HG02884 (cell line): ENCODE data around the gene IL3RA.

Experiments used
- ATAC-seq: cut with Tn5 transposase; IDR thresholded peaks from one replicate; pipeline ENCODE4 v1.9.1; 2021; ENCODE audit warnings: mild to moderate bottlenecking, moderate library complexity; ENCODE audit not compliant: unreplicated experiment

The IL3RA gene

DNA sequence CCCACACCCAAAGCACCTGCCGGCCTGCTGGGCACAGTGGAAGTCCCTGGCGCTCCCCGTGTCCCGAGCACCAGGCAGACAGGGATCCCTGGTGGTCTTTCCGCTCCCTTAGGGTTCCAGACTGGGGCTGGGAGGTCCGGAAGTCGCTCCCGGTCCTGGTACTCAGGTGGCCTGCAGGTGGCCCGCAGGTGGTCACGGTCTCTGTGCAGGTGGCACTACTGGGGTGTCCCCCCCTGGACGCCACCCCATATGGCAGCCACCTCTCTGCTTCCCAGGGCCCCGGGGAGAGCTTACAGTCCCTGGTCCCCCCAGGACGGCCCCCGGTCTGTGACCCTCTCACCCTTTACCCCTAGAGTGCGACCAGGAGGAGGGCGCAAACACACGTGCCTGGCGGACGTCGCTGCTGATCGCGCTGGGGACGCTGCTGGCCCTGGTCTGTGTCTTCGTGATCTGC, 41.7 kb downstream of the IL3RA start:
- ATAC-seq = no peak

DNA sequence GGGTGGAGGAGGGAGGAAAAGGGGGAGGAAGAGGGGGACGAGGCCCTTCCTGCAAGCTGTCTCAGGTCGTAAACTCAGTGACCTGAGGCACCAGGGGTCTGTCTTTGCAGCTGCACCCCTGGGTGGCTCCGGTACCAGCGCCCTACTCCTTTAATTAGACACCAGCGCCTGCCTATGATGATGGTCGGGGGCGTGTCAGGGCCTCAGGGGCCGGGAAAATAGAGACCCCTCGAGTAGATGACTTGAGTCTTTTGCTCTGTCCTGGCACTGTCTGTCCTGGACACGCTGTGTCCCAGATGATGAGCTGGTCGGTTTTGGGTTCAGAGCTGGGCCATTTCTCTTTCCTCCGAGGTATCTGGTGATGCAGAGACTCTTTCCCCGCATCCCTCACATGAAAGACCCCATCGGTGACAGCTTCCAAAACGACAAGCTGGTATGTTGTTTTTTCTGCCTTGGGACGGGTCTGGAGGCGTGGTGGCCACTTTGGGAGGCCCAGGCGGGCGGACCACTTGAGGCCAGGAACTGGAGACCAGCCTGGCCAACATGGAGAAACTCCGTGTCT, 44.2 kb downstream of the IL3RA start:
- ATAC-seq = no peak

DNA sequence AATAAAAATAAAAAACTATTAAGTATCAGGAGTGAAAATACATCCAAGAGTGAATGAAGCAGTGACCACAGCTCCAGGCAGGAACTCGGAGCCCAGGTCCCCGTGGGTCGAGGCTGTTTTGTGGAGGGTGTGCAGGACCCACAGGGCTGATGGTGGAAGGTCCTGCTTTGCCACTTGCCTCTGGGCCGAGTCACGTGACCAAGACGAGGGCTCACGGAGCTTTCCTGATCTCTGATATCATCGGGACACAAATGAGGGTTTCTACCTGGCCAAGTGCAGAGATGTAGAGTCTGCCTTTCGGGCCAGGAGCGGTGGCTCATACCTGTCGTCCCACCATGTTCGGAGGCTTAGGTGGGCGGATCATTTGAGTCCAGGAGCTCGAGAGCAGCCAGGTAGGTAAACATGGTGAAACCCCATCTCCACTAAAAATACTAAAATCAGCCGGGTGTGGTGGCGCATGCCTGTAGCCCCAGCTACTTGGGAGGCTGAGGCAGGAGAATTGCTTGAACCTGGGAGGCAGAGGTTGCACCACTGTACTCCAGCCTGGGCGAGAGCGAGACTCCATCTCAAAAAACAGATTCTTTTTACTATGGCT, 48.2 kb downstream of the IL3RA start:
- ATAC-seq = no peak

DNA sequence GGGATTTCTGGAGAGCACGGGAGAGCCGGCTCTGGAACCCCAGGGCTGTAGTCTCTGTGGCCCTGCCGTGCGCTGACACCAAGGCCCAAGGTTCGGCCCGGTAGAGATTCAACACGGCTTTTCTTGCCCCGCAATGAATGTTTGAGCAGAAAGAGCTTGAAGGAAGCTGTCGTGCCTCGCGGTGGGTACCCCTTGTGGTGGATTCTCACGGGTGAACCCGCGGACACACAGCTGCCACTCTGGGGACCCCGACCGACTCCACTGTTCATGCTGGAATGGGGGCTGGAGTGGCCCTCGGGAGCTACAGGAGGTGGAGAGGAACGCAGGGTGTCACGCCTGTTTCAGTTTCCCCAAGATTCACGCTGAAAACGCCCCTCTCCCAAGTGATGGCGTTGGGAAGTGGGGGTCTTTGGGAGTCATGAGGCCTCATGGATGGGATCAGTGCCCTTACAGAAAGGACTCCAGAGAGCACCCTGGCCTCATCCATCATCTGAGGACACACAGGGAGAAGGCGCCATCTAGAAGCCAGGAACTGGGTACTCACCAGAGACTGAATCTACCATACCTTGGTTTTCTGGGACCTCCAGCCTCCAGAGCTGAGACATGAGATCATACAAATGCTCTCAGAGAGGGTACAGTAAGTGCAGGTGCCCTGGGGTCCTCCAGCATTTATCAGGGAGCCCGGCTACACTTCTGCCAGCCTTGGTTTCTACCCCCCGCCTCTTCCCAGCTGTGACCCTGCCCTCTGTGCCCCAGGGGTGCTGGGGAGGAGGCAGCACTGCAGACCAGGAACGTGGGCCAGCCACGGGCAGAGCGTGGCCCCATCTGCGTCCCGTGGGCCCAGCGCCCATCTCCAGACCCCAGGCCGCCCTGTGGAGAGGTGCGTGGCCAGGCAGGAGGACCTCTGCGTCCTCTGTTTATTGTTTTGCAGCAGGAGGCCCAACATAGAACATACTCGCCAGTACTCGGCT, 49.0 kb downstream of the IL3RA start:
- no peak for ATAC-seq

DNA sequence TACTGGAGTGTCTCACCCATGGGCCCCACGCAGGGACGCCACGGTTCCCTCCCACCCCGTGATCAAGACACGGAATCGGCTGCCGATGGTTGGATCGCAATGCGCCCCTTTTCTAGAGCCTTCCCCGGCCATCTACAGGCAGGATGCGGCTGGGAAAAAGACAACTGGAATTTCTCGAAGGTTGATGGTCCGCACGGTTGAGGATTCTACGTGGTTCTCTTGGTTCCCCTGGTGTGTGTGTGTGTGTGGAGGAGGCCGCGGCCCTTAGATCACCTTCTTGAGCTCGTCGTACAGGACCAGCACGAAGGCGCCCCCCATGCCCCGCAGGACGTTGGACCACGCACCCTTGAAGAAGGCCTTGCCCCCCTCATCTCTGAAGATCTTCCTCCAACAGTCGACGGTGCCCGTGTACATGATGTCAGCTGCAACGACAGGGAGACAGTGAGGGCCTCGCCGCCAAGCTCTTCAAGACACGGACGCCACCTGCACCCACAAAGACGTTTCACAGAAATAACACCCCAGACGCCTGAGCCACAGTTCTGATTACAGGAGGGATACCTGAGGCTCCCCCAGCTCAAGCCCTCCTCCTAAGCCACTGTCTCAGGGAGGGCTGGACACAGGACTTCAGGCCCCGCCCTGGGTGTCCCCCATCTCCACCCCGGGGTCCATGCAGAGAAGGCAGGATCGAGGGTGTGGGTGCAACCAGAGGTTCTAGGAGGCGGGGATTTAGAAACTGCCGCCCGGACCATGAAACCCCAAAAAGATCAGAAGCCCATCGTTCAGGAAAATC, 49.9 kb downstream of the IL3RA start:
- no peak for ATAC-seq

DNA sequence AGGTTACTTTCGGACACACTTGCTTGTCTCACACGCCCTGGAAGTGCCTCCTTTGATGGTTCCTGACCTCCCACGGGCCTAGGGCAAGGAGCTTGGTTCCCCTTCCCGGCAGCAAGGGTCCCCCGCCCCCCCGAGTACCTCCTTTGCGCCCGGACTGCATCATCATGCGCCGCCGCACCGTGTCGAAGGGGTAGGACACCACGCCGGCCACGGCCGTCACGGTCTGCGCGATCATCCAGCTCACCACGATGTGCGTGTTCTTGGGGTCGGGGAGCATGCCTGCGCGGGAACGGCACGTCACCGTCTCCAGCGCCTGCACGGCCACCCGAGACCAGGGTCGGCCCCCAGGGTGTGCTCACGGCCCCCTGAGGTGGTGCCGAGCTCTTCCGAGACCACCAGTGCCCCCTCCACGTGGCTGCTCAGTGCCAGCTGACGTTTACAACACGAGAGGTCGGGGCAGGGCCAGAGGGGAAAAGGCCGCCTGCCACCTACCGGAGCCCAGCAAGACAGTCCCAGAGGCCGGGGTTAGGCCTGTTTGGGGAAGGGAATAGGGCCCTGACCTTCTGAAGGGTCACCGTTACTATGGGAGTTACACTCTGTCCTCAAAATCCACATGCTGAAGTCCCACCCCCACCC, 50.7 kb downstream of the IL3RA start:
- no peak for ATAC-seq

DNA sequence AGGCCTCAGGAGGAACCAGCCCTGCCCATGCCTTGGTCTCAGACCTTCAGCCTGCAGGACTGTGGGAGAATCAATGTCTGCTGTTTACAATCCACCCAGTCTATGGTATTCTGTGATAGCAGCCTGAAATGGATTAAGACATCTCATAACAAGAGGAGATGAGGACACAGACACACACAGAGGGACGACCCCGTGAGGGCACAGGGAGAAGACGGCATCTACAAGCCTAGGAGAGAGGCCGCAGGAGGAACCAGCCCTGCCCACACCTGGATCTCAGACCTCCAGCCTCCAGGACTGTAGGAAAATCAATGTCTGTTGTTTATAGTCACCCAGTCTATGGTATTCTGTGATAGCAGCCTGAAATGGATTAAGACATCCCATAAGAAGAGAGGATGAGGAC, 52.1 kb downstream of the IL3RA start:
- ATAC-seq = no peak

DNA sequence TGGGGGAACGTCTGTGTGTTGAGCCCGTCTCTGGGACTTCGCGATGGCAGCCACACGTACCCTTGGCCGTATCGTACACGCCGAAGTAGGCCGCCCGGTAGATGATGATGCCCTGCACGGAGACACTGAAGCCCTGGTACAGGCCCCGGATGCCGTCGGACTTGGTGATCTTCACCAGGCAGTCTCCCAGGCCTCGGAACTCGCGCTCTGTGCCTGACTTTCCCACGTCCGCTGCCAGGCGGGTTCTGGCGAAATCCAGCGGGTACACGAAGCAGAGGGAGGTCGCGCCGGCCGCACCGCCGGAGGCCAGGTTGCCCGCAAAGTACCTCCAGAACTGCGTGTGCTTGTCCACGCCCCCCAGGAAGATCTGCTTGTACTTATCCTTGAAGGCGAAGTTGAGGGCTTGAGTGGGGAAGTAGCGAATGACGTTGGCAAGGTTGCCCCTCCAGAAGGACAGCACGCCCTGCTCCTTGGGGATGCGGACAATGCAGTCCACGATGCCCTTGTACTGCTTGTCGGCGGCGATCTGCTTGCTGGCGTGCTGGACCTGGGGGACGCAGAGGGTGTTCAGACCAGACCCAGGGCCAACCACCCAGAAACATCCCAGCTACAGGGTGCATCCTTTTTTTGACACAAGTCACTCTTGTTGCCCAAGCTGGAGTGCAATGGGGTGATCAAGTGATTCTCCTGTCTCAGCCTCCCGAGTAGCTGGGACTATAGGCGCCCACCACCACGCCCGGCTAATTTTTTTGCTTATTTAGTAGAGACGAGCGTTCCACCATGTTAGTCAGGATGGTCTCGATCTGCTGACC, 52.8 kb downstream of the IL3RA start:
- ATAC-seq = no peak

DNA sequence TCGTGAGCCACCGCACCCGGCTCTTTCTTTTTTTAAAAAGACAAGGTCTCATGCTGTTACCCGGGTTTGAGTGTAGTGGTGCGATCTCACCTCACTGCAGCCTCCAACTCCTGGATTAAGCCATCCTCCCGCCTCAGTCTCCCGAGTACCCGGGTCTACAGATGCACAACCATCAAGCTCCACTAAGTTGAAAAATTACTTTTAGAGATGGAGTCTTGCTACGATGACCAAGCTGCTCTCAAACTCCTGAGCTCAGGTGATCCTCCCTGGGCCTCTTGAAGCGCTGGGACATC, 53.4 kb downstream of the IL3RA start:
- no peak for ATAC-seq

DNA sequence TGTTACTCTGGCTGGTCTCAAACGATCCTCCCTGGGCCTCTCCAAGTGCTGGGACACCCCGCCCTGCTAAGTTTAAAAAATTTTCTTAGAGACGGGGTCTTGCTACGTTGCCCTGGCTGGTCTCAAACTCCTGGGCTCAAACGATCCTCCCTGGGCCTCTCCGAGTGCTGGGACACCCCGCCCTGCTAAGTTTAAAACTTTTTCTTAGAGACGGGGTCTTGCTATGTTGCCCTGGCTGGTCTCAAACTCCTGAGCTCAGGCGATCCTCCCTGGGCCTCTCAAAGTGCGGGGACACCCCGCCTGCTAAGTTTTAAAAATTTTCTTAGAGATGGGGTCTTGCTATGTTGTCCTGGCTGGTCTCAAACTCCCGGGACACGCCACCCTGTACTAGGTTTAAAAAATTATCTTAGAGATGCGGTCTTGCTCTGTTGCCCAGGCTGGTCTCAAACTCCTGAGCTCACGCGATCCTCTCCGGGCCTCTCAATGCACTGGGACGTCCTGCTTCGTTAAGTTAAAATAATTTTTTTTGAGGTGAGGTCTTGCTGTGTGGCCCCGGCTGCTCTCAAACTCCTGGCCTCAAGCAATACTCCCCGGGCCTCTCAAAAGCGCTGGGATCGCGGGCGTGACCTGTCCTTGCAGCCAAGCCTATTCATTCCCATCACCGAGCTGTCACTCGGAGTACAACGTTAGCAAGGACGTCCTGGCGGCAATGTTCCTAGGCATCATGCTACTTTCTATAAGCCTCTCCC, 54.2 kb downstream of the IL3RA start:
- no peak for ATAC-seq

DNA sequence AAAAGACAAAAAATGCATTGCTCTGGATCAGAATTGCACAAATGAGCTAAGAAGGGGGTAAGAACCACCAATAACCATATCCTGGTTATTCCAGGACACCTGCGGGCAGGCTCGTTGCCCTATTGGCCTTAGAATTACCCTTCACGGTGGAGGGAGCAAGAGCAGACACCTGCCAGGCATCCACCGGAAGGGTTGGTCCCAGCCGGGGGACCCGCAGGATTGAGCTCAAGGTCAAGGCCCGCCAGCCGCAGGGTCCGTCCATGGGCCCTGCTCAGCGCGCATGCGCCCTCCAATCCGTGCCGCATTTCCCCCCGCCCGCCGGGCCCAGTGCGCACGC, 54.8 kb downstream of the IL3RA start:
- ATAC-seq = no peak

DNA sequence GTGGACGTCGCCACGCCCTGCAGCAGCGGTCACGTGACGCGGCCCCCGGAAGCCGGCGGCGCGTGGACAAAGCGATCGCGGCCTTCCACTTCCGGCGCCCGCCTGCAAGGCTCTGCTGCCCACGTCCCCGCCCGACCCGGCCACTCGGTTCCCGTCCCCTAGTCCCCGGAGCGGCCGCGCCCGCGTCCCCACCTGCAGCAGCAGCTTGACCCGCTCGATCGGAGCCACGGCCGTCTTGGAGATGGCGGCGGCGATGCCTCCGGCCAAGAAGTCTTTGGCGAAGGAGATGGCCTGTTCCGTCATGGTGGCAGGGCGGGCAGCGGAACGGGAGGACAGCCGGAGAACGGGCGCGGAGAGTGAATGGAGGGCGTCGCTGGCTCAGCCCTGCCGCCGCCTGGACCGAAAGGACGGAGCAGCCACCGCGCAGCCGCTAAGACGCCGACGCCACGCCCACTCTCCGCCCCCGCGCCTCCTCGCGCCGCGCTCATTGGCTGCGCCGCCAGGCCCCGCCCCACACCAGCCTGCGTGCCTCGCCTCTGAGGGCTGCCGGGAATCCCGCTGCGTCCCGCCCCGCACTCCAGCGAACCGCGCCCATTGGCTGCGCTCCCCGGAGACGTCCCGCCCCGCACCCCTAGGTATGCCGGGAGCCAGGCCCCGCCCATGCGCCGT, 55.3 kb downstream of the IL3RA start, which contains the start of gene SLC25A6:
Gene SLC25A6, minus strand, starts transcription at position 407 of the 669 bp plus-strand sequence. Its CDS starts 104 bp downstream, at position 303.
- ATAC-seq = peak; percentile 91

DNA sequence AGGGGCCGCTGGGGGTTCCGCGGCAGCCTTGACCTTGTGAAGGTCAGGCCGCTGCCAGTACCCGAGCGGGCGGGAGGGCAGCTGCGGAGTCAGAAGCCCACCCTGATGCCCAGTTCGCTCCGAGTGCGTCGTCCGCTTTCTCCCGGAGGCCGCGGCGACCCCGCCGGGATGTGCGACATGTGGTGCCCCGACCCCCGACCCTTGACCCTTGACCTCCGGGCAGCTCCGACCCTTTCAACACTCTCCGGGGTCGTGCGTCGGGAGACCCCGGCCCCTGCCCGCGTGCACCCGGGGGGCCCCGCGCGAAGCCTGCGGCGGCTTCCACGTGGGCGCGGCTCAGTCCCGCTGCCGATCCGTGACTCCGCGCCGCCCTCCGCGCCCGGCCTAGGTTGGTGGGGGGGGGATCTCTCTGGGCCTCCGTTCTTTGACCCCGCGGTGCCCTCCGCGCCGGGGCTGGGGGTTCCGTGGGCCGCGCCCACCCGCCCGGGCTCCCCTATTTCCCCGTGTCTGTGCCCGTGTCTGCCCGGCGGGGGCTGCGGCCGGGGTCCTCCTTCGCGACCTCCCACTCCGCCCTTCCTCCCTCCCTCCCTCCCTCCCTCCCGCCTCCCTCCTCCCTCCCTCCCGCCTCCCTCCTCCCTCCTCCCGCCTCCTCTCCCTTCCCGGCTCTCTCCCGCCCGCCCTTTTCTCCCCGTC, 55.9 kb downstream of the IL3RA start:
- ATAC-seq = peak; percentile 29

DNA sequence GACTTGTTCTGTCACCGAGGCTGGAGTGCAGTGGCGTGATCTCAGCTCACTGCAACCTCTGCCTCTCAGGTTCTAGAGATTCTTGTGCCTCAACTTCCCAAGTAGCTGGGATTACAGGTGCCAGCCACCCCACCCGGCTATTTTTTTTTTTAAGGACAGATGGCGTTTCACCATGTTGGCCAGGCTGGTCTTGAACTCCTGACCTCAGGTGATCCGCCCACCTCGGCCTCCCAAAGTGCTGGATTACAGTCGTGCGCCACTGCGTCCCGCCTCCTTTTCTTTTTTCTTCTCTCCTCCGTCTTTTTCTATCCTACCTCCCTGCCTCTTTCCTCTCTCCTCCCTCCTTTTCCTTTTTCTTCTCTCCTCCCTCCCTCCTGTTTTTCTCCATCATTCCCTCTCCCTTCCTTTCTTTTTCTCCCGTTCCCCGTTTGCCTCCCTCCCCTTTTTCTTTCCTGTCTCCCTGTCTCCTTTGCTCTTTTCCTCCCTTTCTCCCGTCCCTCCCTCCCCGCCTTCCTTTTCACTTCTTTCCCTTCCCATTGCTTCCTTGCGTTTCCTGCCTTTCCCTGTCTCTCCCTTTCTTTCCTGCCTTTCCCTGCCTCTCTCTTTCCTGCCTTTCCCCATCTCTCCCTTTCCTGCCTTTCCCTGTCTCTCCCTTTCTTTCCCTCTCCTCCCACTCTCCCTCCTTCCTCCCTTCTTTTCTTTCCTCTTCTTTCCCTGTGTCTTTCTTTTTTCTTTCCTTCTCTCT, 57.5 kb downstream of the IL3RA start:
- no peak for ATAC-seq

DNA sequence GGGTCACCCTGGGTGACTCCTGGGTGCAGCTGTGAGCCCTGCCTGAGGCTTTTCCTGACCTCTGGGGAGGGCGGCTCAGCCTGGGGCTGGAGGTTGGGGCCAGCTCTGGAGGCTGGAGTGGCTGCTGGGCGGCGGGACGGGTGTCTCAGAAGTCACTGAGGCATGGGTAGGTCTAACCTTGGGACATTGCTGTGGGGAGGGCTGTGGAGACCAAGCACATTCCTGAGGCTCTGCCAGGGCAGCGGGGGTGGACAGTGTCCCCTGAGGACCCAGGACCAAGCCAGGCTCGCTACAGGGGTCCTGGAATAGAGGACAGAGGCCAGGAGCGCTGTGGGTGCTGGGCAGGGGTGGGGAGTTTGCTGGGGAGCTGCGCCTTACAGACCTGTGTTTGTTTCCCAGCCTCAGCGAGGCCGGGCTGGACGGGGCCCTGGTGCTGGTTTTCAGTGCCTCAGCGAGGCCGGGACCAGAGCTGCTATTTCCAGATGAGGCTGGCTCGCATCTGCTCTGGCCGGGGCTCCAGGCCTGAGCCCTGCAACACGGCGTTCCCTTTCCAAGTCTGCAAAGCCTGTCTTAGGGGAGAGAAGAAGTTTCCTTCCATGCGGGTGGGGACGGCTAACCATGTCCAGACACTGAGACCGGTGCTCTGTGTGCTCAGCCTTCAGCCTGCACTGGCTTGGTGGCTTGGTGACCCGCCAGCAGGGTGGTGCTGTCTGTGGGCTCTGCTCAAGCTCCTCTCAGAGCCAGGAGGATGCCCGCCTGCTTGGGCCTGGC, 58.3 kb downstream of the IL3RA start:
- ATAC-seq = no peak

DNA sequence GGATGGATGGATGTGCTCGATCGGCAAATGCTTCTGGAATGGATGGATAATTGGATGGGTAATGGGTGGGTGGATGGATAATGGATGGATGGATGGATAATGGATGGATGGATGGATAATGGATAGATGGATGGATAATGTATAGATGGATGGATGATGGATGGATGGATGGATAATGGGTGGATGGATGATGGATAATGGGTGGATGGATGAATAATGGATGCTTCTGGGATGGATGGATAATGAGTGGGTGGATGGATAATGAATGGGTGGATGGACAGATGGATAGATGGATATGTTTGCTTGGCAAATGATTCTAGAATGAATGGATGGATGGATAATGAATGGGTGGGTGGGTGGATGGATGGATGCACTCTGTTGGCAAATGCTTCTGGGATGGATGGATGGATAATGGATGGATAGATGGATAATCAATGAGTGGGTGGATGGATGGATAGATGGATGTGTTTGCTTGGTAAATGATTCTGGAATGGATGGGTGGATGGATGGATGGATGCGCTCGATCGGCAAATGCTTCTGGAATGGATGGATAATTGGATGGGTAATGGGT, 59.1 kb downstream of the IL3RA start:
- no peak for ATAC-seq
